ENCODE data around the gene MAPK6.
"Not testable (repeated sequence)": the region's sequence is repeated elsewhere in the genome, so short reads cannot be mapped to it uniquely, and the experiment has no call there.

MAPK6 gene

GRCh38 chr15:52018693-52019393 is at the start of gene MAPK6:
Gene MAPK6, plus strand, starts transcription at chr15:52019219. Its CDS starts 27,242 bp downstream, at chr15:52046461.
- DNase-seq (ENCODE audit: low spot score): peak; percentile 97

GRCh38 chr15:51969728-51970127 is 49.3 kb upstream of the MAPK6 start:
- no peak for DNase-seq (ENCODE audit: low spot score)

DNA sequence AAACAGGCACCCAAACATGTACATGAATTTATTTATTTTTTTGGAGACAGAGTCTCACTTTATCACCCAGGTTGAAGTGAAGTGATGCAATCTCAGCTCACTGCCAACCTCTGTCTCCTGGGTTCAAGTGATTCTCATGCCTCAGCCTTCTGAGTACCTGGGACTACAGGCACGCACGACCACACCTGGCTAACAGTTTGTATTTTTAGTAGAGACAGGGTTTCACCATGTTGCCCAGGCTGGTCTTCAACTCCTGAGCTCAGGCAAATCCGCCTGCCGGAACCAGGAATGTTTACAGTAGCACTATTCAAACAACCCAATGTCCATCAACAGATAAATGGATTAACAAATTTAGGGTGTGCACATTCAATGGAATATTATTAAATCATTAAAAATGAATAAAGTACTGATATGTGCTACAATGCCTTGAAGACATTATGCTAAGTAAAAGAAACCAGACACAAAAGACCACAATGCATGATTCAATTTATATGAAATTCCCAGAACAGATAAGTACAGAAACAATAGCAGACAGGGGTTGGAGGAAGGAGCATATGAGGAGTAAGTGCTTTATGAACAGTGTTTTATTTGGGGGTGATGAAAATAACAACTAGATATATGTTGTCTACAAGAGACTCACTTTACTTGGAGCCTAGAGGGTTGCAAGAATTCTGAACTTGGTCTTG is 48.7 kb upstream of the MAPK6 start:
- no peak for DNase-seq (ENCODE audit: low spot score)

GRCh38 chr15:51971032-51971374 is 48.0 kb upstream of the MAPK6 start:
- no peak for DNase-seq (ENCODE audit: low spot score)

GRCh38 chr15:51971375-51972133 is 47.5 kb upstream of the MAPK6 start, which contains the start of gene LEO1:
Gene LEO1, minus strand, starts transcription at chr15:51971778. Its CDS starts 33 bp downstream, at chr15:51971745.
- DNase-seq (ENCODE audit: low spot score): peak; percentile 90

- DNase-seq (ENCODE audit: low spot score): no peak
These were observed 45.8 kb upstream of the MAPK6 start for GRCh38 chr15:51973220-51973619.

GRCh38 chr15:51973775-51974174 is 45.2 kb upstream of the MAPK6 start:
- no peak for DNase-seq (ENCODE audit: low spot score)

DNA sequence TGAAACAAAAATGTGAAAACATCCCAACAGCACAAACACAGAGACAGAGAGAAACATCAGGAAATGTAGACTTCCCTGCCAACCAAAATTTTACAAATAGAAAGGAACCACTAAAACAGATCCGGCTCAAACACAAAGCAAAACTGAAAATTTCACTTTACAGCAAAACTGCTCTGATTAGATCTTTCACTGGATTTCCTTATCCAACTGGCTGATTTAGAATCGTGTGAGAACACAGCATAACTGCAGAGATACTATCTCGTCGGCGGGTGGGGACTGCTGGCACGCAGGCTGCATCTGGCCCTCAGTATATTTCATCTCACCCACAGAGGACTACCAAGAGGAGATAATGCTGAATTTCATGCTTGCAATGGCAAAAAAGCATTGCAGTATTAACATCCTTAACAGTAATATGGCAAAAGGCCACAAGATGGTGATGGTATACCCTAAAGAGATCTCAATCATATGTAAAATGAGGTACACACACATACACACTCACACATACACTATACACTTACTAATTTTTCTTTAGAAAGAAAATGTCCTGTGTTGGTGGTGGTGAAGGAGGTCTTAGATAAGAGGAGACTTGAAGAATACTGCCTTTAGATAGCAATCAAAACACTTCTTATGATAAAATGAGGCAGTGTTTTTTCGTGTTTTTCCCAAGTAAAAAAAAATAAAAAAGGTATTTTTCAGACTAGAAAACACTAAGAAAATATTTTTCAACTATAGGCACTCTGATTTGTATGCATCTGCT is 36.8 kb upstream of the MAPK6 start:
- DNase-seq (ENCODE audit: low spot score): peak; percentile 72

- DNase-seq (ENCODE audit: low spot score): no peak
These were observed 36.3 kb upstream of the MAPK6 start for GRCh38 chr15:51982770-51983103.

- DNase-seq (ENCODE audit: low spot score): no peak
These were observed 27.9 kb upstream of the MAPK6 start for GRCh38 chr15:51991141-51991540.

- DNase-seq (ENCODE audit: low spot score): no peak
These were observed 26.1 kb upstream of the MAPK6 start for GRCh38 chr15:51992953-51993352.

GRCh38 chr15:52002351-52002750 is 16.7 kb upstream of the MAPK6 start:
- DNase-seq (ENCODE audit: low spot score): no peak

DNA sequence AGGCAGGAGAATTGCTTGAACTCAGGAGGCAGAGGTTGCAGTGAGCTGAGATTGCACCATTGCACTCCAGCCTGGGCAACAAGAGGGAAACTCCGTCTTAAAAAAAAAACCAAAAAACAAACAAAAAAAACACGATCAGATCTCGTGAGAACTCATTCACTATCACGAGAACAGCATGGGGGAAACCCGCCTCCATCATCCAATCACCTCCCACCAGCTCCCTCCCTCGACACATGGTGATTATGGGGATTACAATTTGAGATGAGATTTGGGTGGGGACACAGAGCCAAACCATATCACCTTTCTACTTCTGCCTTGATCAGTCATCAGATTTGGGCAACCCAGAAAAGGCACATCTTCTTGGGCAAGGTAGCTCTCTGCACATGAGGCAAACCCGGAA is 15.9 kb upstream of the MAPK6 start:
- DNase-seq (ENCODE audit: low spot score): not testable (repeated sequence)

DNA sequence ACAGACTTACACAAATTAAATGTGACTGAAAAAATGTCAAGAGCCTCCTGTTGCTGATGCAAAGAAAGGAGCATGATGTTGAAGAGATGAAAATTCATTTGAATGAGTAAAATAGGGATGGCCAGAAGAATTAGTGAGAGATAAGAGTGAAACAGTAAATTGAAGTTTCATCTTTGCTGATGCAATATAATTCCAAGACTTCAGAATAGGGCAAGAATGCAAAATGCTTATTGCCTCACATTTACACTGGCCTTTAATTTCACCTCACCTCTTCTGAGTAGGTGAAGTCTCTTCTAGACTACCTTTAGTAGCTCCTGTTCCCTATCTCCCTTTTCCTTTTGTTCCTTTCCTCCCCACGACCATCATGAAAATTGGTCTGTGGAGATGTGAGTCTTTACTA is 15.3 kb upstream of the MAPK6 start:
- no peak for DNase-seq (ENCODE audit: low spot score)

GRCh38 chr15:52004806-52005205 is 14.2 kb upstream of the MAPK6 start:
- no peak for DNase-seq (ENCODE audit: low spot score)

- no peak for DNase-seq (ENCODE audit: low spot score)
These were observed 13.0 kb upstream of the MAPK6 start for GRCh38 chr15:52005748-52006701.

DNA sequence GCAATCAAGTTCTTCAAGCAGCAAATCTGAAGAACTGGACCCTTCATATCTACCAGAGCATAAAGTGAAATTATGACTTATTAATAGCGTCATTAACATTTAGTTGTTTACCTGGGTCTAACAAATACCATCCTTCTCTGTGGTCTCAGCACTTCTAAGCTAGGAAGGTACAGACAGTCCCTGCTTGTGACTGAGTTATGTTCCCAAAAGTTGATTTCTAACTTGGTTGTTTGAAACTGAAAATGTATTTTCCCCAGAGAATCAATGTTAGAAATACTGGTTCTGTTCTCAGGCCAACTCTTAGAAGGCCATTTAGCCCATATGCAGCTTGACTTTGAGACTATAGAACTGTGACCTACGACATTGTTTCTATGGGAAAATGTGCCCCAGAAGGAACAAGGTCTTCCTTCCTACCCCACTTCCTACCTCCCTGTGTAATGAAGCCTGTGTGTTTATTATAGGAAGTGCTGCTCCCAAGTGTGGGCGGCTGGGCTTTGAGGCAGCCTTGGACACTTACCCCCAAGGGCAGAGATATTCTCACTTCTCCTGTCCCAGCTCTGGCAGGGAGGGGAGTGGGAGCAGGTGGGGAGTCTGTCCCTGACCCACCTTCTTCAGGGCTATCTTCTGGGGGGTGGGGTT is 12.2 kb upstream of the MAPK6 start:
- DNase-seq (ENCODE audit: low spot score): no peak

DNA sequence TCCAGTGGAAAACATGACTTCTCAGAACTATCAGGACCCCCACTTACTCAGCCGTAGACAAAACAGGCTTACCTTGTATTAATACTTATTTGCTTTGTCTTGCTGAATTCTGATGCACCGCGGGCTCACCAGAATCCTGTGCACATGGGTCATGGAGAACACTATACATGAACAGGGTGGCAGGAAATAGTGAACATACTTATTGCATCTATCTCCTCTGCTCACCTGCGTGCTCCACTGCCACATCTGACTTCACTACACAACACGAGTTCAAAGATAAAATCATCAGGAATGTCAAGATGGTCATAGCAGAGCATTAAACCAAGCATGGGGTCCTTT is 10.7 kb upstream of the MAPK6 start:
- DNase-seq (ENCODE audit: low spot score): no peak

DNA sequence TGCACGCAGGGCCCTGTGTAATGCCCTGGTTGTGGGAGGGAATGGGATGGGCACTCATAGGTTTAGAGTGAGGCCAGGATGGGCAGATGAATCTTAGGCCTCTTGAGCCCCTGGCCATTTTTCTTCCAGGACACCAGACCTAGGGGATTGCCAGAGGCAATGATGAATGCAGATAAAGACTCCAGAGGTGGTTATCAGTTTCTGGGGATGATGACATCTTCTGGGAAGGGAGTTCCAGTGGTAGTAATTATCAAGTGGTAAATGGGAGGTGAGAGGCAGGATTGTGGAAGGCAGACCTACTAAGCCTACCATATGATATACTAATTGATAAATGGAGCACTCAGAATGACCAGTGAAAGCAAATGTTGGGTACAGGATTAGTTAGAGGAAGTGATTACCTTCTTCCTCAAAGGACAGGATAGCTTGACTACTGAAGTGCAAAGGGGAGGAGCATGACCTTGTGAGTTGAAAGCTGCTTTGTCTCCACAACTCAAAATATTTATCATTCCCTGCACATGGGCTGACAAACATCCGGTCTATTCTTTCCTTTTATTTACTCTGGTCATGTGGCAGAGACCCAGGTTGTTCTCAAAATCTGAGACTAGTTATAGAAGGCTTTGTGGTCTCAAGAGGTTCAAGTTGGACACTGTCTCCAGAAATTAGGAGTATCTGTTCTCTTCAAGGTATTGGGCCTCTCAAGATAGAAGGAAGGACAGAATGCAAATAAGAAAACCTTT is 10.2 kb upstream of the MAPK6 start:
- peak; percentile 42 for DNase-seq (ENCODE audit: low spot score)

Data from germinal center (tissue), 1 donor.